ENCODE measurements around the gene ZFP3.
"Not testable (repeated sequence)": the region's sequence is repeated elsewhere in the genome, so short reads cannot be mapped to it uniquely, and the experiment has no call there.

GRCh38 chr17:5130687-5131086, 52.4 kb downstream of the ZFP3 start:
- TF ChIP-seq CTCF (conservative IDR thresholded peaks at IDR 0.05; ENCODE audit: low read length); EZH2phosphoT487 (IDR thresholded peaks at IDR 0.05; ENCODE audit: borderline replicate concordance, low read depth, low read length): not testable (repeated sequence)

Measured in OCI-LY7 (cell line).